Kidney epithelial cell (primary cell): ENCODE data around the gene LIPC. TPM values are rescaled to one million over a fixed set of nuclear protein-coding genes. Genes with fewer than 3 reads are reported as not detected.

Experiments
- DNase-seq: peaks from one replicate; pipeline ENCODE4 v3.0.0-alpha.2; 2010; ENCODE audit warnings: low read depth
- H3K27me3 ChIP-seq: 2 replicates; pipeline ENCODE4 v1.6.0; 2011; ENCODE audit warnings: low read length; ENCODE audit not compliant: control insufficient read depth, insufficient read depth
- H3K36me3 ChIP-seq: 2 replicates; pipeline ENCODE4 v1.5.1; 2011; ENCODE audit warnings: low read length; ENCODE audit not compliant: control insufficient read depth, insufficient read depth
- H3K4me3 ChIP-seq: 2 replicates; pipeline ENCODE4 v1.5.1; 2011; ENCODE audit warnings: low read depth, mild to moderate bottlenecking, control low read depth, low read length
- CTCF ChIP-seq: IDR thresholded peaks from 2 replicates; pipeline ENCODE4 v1.5.1; 2011; ENCODE audit warnings: mild to moderate bottlenecking, moderate library complexity, low read length, control low read depth, inconsistent platforms; ENCODE audit not compliant: insufficient read depth, poor library complexity, severe bottlenecking
- total RNA-seq: library from RNA; depleted of rRNA; stranded (reverse); fragments of >200 nt; gene quantifications from 2 replicates; pipeline ENCODE4 v1.2.3, GENCODE V29; 2015

LIPC gene
- total RNA-seq, 1 donor from 2014 or later, result 1.3 TPM

GRCh38 chr15:58564981-58565380, 133.2 kb downstream of the LIPC start:
- DNase-seq, result no peak
- H3K27me3 ChIP-seq, result no peaks in the 10 kb centered on the region
- H3K4me3 ChIP-seq, result no peak overlapping the region
- TF ChIP-seq CTCF, result no peak
- no peaks in the 10 kb centered on the region for H3K36me3 ChIP-seq

- no peak for TF ChIP-seq CTCF
- no peaks in the 10 kb centered on the region for H3K36me3 ChIP-seq
- no peaks in the 10 kb centered on the region for H3K27me3 ChIP-seq
- DNase-seq, result no peak
- no peak overlapping the region for H3K4me3 ChIP-seq
Measured at GRCh38 chr15:58565619-58566018, 133.8 kb downstream of the LIPC start.

GRCh38 chr15:58566029-58566428, 134.2 kb downstream of the LIPC start:
- no peak for TF ChIP-seq CTCF
- H3K36me3 ChIP-seq, result no peaks in the 10 kb centered on the region
- no peak for DNase-seq

GRCh38 chr15:58568157-58568571, 136.4 kb downstream of the LIPC start:
- TF ChIP-seq CTCF, result no peak
- H3K4me3 ChIP-seq, result no peak overlapping the region
- no peaks in the 10 kb centered on the region for H3K36me3 ChIP-seq
- DNase-seq, result no peak
- no peaks in the 10 kb centered on the region for H3K27me3 ChIP-seq

More at GRCh38 chr15:58566029-58566428, 134.2 kb downstream of the LIPC start:
- Histone ChIP-seq H3K27me3 (no peaks in the 10 kb centered on the region), H3K4me3 (no peak overlapping the region)

- Histone ChIP-seq H3K4me3 (no peak overlapping the region), H3K27me3 (no peaks in the 10 kb centered on the region), H3K36me3 (no peaks in the 10 kb centered on the region)
- DNase-seq, result no peak
- no peak for TF ChIP-seq CTCF
Measured at GRCh38 chr15:58569455-58569854, 137.7 kb downstream of the LIPC start.

GRCh38 chr15:58571491-58571890, 139.7 kb downstream of the LIPC start:
- Histone ChIP-seq H3K4me3 (no peak overlapping the region), H3K36me3 (no peaks in the 10 kb centered on the region), H3K27me3 (no peaks in the 10 kb centered on the region)
- TF ChIP-seq CTCF, result no peak
- DNase-seq, result no peak
